Esophagus muscularis mucosa (tissue), 3 donors: ENCODE data around the gene HNRNPCL1.
"Not testable (repeated sequence)": the region's sequence is repeated elsewhere in the genome, so short reads cannot be mapped to it uniquely, and the experiment has no call there.

ENCODE experiments used
- POLR2A ChIP-seq: fragments of 450-650 bp; IDR thresholded peaks from one replicate; pipeline ENCODE4 v1.6.1; 2017; ENCODE audit warnings: antibody characterized with exemption, moderate library complexity, mild to moderate bottlenecking, low read depth
- POLR2AphosphoS5 ChIP-seq, 2 donors: sonication (generic); formaldehyde crosslinking; IDR thresholded peaks; one replicate each; pipeline ENCODE4 v1.6.1; 2017; ENCODE audit warnings: antibody characterized with exemption in 2 of 2
- TF ChIP-seq, protein P1 (sequence below), 3 experiments: fragments of 200-600 bp in 2 of 3; fragments of 450-650 bp in 1 of 3; sonication (generic) in 2 of 3; IDR thresholded peaks; one replicate each; pipeline ENCODE4 v1.5.1; 2017 to 2019; ENCODE audit warnings: antibody characterized with exemption in 3 of 3, mild to moderate bottlenecking in 2 of 3, moderate library complexity in 1 of 3

DNA sequence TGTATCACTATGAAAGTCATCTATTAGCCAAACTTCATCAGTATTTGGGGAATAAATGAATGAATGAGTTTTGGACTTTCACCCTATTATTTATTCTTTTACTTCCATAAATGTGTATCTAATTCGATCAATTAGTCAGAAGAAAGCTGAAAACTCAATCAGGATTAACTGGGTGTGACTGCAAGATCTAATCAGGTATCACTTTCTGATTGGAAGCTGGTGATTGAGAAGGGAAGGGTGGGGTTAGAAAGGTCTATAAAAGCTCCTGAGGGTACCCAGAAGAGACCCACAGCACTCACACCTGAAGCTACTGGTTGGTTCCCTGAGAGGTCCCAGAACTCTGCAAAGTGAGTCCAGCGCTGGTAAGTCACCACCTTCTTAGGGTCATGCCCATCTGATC lies 8.3 kb upstream of the HNRNPCL1 start, which contains the start of gene PRAMEF2:
- not testable (repeated sequence) for TF ChIP-seq POLR2A; POLR2AphosphoS5 (IDR thresholded peaks at IDR 0.05)
- TF ChIP-seq, protein P1, sequence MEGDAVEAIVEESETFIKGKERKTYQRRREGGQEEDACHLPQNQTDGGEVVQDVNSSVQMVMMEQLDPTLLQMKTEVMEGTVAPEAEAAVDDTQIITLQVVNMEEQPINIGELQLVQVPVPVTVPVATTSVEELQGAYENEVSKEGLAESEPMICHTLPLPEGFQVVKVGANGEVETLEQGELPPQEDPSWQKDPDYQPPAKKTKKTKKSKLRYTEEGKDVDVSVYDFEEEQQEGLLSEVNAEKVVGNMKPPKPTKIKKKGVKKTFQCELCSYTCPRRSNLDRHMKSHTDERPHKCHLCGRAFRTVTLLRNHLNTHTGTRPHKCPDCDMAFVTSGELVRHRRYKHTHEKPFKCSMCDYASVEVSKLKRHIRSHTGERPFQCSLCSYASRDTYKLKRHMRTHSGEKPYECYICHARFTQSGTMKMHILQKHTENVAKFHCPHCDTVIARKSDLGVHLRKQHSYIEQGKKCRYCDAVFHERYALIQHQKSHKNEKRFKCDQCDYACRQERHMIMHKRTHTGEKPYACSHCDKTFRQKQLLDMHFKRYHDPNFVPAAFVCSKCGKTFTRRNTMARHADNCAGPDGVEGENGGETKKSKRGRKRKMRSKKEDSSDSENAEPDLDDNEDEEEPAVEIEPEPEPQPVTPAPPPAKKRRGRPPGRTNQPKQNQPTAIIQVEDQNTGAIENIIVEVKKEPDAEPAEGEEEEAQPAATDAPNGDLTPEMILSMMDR (IDR thresholded peaks at IDR 0.05): not testable (repeated sequence)
